Gastroesophageal sphincter (tissue), 3 donors: ENCODE data around the gene PLXNA1.

Experiments used
- CTCF ChIP-seq, 4 experiments: fragments of 200-600 bp in 2 of 4; fragments of 450-650 bp in 2 of 4; sonication (generic) in 1 of 4; IDR thresholded peaks; one replicate each; pipeline ENCODE4 v1.5.1; 2017 to 2019; ENCODE audit warnings: antibody characterized with exemption in 4 of 4, mild to moderate bottlenecking in 2 of 4, moderate library complexity in 2 of 4
- POLR2A ChIP-seq, 2 donors: fragments of 450-650 bp; IDR thresholded peaks; one replicate each; pipeline ENCODE4 v1.6.1; 2017; ENCODE audit warnings: antibody characterized with exemption in 2 of 2, mild to moderate bottlenecking in 2 of 2, moderate library complexity in 1 of 2
- POLR2AphosphoS5 ChIP-seq: sonication (generic); formaldehyde crosslinking; IDR thresholded peaks from one replicate; pipeline ENCODE4 v1.6.1; 2017; ENCODE audit warnings: antibody characterized with exemption

GRCh38 chr3:126985132-126985985, 2.4 kb downstream of the PLXNA1 start:
- TF ChIP-seq POLR2A (IDR thresholded peaks at IDR 0.05) (no peak), POLR2AphosphoS5 (no peak), CTCF (IDR thresholded peaks at IDR 0.05) (no peak)
